Prostate gland (tissue), 2 donors: Measurements from ENCODE around the gene SORBS1.
"Not testable (repeated sequence)": the region's sequence is repeated elsewhere in the genome, so short reads cannot be mapped to it uniquely, and the experiment has no call there.

Experiments
- POLR2A ChIP-seq: fragments of 450-650 bp; IDR thresholded peaks from one replicate; pipeline ENCODE4 v1.6.1; 2016; ENCODE audit warnings: antibody characterized with exemption, mild to moderate bottlenecking
- POLR2AphosphoS5 ChIP-seq: sonication (generic); formaldehyde crosslinking; IDR thresholded peaks from one replicate; pipeline ENCODE4 v1.6.1; 2017; ENCODE audit warnings: antibody characterized with exemption
- TF ChIP-seq, protein P1 (sequence below), 4 experiments: fragments of 200-600 bp in 2 of 4; fragments of 450-650 bp in 2 of 4; sonication (generic) in 2 of 4; IDR thresholded peaks; 1 replicate in 3 of 4; 2 replicates in 1 of 4; pipeline ENCODE4 v1.5.1; 2016 to 2019; ENCODE audit warnings: antibody characterized with exemption in 4 of 4, mild to moderate bottlenecking in 2 of 4, moderate library complexity in 2 of 4

DNA sequence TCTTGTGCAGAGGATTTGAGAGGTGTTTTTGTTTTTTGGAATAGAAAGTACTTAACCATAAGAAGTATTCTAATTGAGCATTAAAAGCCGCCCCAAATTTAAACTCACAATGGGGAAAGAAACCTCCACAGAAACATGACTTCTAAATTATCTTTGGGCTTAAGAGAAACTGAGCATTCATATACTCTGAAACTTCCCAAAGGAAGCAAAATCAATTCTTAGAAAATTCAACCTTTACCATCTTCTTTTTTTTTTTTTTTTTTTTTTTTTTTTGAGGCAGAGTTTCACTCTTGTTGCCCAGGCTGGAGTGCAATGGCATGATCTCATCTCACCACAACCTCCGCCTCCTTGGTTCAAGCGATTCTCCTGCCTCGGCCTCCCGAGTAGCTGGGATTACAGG, 93.5 kb downstream of the SORBS1 start:
- not testable (repeated sequence) for TF ChIP-seq POLR2A, POLR2AphosphoS5
- TF ChIP-seq, protein P1, sequence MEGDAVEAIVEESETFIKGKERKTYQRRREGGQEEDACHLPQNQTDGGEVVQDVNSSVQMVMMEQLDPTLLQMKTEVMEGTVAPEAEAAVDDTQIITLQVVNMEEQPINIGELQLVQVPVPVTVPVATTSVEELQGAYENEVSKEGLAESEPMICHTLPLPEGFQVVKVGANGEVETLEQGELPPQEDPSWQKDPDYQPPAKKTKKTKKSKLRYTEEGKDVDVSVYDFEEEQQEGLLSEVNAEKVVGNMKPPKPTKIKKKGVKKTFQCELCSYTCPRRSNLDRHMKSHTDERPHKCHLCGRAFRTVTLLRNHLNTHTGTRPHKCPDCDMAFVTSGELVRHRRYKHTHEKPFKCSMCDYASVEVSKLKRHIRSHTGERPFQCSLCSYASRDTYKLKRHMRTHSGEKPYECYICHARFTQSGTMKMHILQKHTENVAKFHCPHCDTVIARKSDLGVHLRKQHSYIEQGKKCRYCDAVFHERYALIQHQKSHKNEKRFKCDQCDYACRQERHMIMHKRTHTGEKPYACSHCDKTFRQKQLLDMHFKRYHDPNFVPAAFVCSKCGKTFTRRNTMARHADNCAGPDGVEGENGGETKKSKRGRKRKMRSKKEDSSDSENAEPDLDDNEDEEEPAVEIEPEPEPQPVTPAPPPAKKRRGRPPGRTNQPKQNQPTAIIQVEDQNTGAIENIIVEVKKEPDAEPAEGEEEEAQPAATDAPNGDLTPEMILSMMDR (IDR thresholded peaks at IDR 0.05) = not testable (repeated sequence)
